ENCODE measurements around the gene LIPC.

Gene LIPC

DNA sequence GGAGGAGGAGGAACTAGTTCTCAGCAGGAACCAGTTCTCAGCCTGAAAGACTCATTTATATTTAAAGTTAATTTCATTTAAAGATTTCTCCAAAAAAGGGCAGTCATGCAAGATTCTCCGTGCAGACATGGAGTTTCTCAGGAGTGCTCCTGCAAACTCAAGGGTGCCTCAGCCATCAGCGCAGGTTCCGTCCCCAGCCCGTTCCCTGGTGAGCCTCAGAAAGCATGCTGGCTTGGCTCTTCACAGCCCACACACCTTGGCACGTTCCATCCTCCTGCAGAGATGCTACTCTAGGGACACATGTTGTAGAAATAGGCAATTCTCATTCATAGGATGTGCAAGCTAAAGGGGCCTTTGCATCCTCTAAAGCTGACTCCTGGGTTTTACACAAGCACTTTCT lies 123.0 kb downstream of the LIPC start:
- DNase-seq (ENCODE audit: low read depth), result no peak

DNA sequence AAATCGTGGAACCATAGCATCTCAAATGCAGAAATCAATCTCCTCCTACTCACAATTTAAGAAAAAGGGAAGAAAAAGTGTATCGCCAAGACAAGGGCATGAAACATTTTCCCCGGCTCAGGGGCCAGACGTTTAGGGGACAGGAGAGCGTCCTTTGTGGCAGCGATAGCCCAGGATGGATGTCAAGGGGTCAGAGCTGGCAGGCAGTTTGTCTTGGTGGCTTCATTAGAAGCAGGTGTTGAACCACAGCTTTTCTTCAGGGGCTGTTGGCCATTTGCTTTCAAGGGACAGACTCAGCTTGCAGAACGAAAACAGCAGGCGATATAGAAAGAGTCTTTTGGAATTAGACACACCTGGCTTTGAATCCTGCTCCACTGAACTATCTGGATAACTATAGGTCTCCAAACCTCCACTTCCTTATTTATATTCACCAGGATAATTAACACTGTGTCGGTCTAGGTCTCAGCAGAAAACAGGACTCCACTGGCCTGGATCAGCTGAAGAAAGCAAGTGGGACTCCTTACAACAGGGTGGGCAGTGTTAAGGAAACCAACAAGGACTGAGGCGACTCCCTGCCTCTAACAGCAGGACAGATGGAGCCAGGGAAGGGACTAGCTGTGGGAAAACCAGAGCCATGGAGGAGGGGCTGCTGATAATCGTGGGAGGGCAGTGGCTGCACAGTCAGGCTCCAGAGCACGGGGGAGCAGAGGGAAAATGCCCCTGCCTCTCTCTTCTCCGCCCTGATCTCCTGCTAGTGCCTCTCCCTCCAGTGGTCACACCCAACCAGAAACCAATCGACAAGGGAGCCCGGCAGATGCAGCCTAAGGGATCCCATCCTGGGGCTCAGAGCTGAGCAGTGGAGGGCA lies 123.6 kb downstream of the LIPC start:
- DNase-seq (ENCODE audit: low read depth), result no peak

DNA sequence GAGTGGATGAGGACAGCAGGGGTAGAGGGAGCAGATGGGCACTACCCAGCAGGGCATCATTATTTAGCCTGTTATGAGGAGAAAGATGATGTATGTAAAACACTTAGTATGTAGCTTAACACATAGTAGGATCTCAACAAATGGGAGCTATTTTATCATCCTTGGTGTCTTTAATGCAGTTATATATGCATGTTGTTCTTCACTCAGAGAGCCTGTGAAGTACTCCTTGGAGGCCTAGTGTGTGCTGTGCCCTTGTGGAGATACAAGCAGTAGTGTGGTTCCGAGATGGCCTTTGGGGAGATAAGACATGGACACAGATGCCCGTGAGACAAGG lies 124.2 kb downstream of the LIPC start:
- DNase-seq (ENCODE audit: low read depth), result no peak

DNA sequence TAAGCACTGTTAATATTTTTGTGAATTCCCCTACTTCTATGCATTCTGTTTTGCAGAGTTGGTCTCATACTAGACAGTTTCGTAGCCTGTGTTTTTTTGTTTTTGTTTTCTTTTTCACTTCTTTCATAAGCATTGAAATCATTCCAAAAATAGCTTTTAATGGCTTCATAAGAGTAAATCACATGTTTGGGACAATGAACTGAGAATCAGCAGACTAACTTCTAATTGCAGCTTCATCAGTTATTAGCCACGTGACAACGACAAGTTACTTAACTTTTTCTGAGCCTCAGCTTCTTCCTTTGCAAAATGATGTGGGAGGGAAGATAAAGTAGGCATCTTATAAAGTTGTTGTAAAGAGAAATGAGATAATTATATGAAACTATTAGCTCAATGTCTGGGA lies 124.8 kb downstream of the LIPC start:
- no peak for DNase-seq (ENCODE audit: low read depth)

DNA sequence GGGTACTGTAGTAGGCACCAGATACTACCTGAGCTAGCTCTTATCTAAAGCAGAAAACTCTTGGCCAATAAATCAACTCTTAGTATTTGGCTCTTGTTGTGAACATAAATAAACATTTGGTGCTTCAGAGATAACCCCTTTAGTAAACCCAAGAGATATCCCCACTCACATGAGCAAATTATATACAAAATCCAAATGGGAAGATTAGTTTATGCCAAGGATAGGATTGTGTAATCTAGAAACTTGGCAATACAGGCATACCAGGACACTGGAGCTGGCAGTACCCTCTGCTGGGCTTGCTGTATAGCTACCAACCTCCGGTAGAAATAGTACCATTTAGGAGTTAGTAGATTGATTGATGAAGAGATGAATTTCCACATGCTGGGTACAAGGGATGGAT lies 127.0 kb downstream of the LIPC start:
- no peak for DNase-seq (ENCODE audit: low read depth)

DNA sequence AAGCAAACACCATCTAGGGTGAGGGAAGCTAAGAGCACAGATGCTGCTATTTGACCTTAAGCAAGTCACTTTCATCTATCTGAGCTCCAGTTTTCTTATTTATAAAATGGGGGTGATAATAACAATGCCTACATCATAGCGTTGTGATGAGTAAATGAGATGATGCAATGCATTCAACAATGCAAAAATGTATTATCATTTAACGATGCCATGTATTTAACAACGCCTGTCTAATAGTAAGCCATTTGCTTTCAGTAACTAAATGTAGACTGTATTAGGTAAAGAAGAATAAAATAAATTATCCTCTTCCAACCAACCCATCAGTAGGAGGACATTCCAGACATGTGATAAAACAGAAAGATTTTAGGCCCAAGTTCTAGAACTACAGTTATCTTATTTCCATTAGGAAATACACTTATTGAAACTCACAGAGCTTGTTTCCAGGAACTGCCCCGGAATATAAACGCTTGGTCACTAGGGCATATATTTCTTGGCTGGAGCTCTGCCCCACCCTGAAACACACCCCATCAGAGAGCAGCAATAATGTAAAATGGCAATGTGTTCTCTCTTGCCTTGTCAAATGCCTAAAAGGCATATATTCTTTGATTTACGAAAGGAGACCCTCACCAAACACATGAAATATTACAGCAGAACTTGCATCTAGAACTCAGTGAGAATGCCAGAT lies 128.3 kb downstream of the LIPC start:
- DNase-seq (ENCODE audit: low read depth), result no peak

DNA sequence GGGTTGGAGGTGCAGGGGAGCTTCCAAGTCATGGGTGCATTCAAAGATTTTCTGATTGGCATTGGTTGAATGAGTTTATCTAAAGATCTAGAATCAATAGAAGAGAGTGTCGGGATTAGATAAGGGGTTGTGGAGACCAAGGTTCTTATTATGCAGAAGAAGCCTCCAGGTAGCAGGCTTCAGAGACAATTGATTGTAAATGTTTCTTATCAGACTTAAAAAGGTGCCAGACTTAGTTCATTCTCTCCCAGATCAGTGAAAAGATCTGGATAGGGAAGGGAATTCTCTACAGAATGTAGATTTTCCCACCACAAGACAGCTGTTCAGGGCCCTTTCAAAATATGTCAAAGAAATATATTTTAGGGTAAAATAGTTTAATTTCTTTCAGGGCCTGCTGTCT lies 129.5 kb downstream of the LIPC start:
- no peak for DNase-seq (ENCODE audit: low read depth)

DNA sequence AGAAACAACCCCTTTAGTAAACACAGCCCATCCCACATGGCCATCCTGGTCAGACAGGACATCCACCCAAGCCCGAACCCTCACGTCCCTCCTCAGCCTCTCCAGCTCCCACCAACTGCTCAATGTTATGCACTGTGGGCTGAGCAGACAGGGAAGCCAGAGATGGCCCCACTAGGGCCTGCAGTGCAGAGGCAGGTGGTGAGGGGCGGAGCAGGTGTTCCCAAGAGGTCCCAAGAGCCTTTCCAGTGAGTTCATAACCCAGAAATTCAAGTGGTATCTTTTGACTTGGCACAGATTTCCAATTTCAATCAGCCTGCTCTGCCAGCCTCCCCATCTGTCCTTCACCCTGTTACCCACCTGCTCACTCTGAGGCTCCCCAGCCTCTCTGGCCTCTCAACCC lies 130.3 kb downstream of the LIPC start:
- DNase-seq (ENCODE audit: low read depth), result no peak

DNA sequence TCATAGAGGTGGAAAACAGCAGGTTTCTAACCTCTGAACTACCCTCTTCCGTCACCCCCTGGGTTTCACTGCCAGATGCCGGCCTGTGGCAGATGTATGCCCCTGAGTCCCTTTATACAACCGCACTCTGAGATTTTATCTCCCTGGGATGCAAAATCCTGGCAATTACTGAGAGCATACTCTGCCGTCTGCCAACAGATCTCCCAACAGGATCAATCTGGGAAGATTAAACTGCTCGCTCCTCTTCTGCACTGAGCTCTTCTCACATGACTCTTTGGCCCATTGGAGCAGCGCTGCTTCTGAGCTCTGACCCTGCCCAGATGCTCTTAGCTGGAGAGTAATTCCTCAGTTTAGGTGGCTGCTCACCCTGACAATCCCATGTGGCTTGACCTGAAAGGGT lies 133.2 kb downstream of the LIPC start:
- no peak for DNase-seq (ENCODE audit: low read depth)

DNA sequence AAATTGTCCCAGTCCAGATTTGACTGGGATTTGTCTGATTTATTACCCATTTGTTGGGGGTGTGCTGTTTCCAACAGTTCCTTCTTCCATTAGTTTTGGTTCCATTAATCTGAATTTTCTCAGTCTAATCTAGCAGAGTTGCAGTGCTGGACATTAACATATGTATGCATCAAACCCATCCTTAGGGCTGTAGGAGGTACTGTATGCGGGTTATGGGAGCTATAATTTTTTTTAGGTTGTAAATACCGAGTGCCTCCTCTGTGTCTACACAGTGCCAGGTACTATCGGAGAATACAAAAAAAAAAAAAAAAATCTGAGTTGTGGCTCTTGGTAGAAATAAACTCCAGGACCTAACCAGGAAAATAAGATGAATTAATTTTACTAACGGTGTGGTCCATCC lies 133.8 kb downstream of the LIPC start:
- no peak for DNase-seq (ENCODE audit: low read depth)

DNA sequence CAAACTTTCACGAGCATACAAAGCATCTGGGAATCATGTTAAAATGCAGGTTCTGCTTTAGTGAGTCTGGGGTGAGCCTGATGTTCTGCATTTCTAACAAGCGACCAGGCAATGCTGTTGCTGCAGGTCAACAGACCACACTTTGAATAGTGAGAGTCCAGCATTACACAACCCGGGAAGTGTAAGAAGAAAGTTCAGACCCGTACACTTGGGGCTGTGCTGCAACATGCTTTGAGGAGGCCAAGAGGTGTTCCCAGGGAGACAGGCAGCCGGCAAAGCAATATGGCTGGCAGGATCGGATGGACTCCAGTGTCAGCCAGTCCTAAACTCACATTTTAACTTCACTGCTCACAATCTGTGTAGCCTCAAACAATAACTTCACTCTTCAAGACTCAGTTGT lies 134.2 kb downstream of the LIPC start:
- no peak for DNase-seq (ENCODE audit: low read depth)

DNA sequence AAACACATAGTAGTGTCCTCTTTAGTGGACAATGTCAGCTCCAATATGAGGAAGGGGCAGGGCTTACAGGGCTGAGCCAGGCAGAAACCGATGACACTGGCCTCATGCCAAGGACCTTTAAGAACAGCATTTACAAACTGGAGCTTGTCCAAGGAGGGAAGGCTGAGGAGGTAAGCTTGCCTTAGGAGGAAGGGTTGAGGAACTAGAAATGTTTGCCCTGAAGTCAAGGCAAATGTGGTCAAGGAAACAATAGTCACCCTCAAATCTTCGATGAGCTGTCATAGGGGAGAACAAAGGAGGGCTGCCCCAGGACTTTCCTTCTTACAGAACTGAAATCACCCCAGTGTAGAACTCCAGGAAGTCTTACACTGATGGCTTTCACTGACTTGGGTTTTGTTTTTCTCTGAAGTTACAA lies 136.4 kb downstream of the LIPC start:
- DNase-seq (ENCODE audit: low read depth), result no peak

DNA sequence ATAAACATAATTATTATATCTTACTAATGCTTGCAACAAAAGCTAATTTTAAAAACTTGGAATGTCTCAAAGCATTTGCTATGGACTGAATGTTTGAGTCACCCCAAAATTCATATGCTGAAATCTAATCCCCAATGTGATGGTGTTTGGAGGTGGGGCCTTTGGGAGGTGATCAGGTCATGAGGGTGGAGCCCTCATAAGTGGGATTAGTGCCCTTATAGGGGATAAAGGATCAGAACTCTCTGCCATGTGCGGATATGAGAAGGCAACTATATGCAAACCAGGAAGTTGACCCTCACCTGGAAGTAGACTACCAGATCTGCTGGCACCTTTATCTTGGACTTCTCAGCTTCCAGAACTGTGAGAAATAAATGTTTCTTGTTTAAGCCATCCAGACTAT lies 137.7 kb downstream of the LIPC start:
- DNase-seq (ENCODE audit: low read depth), result no peak

DNA sequence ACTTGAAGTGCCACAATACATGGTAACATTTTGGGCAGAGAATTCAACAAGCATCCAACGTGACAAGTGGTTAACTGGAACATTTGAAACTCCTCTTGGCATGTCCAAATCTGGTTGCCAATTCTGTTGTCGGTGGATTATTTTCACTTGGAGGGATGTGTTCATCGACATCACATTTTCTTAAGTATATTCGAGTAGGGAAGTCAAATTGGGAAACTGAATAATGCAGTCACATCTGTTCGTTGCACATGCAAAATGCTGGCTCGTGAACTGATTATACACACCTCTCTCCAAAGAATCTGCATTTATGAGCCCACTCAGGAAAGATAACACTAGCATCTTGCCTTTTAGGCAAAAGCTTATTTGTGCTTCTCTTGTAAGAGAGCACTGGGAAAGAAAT lies 139.7 kb downstream of the LIPC start:
- DNase-seq (ENCODE audit: low read depth), result no peak

DNA sequence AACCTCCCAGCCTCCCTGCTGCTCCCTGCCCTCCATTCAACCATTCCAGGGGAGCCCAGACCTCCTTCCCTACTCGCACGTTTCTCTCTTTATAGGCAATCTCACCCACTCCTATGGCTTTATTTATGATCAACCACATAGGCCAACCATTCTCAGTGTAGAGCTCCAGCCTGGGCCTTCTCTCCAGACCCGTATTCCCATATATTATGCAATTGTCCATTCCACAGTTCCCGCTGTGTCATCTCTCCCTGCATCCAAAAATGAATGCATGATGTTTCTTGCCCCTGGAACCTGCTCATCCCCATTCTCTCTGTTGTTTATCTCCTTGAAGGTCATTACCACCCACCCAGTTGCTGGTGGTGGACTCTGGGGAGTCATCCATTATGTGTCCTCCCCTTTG lies 140.7 kb downstream of the LIPC start:
- DNase-seq (ENCODE audit: low read depth), result no peak

DNA sequence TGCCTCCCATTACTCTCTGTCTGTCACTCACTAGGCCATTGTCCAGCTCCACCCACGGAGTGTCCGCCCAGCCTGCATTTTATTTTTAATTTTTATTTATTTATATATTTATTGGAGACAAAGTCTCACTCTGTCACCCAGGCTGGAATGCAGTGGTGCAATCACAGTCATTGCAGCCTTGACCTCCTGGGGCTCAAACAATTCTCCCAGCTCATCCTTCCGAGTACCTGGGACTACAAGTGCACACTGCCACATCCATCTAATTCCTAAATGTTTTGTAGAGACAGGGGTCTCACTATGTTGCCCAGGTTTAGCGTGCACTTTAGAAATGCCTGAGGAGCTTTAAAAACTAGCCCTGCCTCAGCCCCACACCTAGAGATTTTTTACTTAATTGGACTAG lies 141.5 kb downstream of the LIPC start:
- DNase-seq (ENCODE audit: low read depth), result no peak

DNA sequence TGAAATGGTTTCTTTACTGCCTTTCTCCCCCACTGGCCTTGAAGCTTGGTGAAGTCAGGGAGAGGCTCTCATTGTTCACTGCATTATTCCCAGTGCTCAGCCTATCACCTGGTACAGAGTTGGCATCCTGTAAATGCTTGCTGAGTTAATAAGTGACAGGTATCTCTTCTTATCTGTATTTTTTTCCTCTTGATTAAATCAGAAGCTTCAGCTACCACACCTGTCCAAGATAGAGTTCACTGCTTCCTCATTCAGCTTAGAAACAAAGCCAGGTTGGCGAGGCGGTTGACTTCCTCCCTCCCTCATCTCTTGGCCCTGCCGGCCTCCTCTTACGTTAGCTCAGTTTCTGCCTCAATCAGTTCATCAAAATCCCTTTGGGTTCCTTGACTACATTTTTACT lies 142.8 kb downstream of the LIPC start:
- DNase-seq (ENCODE audit: low read depth), result no peak

DNA sequence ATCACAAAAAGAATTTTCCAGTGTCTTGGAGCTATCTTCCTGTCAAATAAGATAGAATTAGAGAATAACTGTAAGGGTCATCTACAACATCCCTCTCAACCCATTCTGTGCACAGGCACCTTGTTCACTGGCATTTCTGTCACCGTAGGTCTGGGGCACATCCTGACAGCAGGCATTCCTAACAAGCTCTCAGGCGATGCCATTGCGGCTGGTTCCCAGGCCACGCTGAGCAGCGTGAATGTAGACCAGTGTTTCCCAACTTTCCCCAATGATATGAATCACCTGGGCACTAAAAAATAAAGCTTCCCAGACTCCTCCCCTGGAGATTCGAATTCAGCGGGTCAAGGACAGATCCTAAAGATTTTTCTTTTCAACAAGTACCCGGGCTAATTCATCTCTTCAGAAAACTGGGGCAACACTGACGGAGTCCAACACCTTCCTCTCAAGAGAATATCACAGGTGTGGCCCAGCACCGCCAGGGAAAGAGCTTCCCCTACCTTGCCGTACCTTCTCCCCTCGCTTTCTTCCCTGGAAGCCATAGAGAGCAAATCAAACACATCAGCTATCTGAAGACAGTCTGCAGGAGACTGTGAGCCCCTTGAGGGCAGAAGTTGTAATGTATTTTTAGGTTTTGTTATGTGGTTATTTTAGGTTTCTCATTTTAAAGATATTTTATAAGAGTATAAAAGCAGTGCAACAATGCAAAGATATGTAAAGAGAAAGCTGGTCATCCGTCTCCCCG lies 143.4 kb downstream of the LIPC start:
- DNase-seq (ENCODE audit: low read depth), result no peak

DNA sequence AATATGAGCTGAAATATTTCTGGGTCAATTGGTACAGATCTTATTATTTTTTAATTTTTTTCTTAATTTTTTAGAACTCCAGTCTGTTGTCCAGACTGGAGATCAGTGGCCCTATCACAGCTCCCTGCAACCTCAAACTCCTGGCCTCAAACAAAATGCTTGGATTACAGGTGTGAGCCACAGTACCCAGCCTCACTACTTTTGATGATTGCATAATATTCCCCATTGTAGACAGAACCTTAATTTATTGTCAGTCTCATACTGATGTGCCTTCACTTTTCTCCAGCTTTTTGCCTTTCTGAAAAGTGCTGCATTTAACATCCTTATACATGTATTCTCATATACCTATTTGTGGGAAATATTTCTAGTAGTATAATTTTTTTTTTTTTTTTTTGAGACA lies 144.9 kb downstream of the LIPC start:
- no peak for DNase-seq (ENCODE audit: low read depth)

DNA sequence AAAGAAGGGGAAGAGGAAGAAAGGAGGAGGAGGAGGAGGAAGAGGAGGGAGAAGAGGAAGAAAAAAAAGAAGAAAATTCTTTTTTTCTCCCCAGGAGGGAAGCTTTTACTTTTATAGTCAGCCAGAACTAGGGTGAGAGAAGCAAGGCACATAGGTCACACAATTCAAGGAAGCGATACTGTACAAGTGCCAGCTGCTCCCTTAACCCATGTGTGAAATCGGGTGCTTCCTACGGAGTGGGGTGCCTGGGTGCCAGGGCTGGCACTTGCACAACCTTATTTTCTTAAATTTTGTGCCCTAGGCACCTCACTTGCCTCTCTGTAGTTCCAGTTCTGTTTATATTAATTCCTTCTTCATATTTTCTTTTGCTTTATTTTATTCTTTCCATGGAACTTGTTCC lies 150.4 kb downstream of the LIPC start:
- DNase-seq (ENCODE audit: low read depth), result no peak

DNA sequence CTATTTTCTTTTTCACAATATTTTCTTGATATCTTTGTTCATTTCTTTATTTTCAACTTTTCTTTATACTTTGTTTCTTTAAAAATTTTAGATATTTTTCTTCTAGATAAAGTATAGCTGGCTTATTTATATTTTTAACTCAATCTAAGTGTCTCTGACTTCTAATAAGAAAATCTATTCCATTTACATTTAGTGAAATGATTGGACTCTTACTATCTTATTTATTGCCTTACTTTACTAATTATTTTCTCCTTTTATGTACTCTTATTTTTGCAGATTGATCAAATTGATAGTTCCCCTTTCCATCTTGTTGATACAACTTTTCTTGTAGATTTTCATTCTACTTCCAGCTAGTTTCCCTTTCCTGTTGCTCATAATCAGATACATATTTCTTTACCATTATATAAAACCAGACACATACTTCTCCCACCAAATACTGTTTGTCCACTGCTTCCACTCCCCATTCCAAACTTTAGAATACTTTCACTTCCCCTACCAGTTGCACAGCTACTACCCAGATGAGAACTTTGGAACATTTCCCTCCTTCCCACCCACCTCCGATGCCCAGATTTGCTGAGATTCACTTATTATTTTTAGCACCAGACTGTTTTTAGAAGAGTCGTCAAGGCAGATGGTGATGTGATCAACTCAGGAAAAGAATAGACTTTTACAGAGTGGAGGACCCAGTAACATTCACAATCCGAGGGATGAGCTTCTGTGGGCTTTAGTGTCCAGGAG lies 151.5 kb downstream of the LIPC start:
- DNase-seq (ENCODE audit: low read depth), result no peak

DNA sequence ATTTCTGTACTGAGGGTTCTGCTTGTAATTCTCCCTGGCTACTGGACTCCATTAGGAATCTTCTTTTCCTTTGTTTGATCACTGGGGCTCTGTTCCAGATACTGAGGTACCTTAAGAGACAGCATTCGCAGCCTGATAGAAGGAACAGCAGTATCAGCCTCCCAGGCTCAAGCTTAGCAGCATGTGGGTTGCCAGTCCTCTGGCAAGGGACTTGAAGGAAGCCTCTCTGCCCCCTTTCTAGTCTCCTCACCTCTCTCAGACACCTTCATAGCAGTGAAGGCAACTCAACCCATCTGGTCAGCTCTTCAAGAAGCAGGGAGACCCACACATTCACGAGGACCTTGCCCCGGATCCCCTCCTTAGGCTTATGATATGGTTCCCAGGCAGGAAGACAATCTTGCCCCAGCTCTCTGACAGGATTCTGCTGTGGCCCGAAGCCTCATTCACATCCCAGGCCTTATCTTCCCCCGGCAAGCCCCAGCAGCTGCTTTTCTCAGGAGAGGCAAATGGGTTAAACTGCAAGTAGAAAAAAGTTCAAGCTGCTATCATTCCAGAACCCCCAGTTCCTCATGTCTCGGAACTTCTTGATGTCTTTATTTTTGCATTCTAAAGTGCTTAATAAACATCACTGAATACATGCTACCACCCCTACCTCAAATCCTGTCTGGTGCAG lies 153.1 kb downstream of the LIPC start:
- DNase-seq (ENCODE audit: low read depth), result no peak
